ENCODE measurements around the gene MYO1D. TPM values are rescaled to one million over a fixed set of nuclear protein-coding genes. Genes with fewer than 3 reads are reported as not detected.

The MYO1D gene
- total RNA-seq (2016; rRNA removed; fragmentation: Illumina TruSeq; extraction: Trizol) (13.2 and 15.4 TPM in 2 replicates), polyA plus RNA-seq (2011; rRNA removed) (17.3 and 19.7 TPM in 2 replicates), polyA minus RNA-seq (2011; rRNA and poly(A)+ RNA removed; ENCODE audit: low replicate concordance) (1.8 and 19.9 TPM in 2 replicates), Bru-seq, nascent RNA (percentile 58 among the genes with signal in this experiment), BruChase-seq, experiment 1, labeled RNA remaining after a 6-hour chase (percentile 56 among the genes with signal in this experiment), BruChase-seq, experiment 2, labeled RNA remaining after a 2-hour chase (percentile 56 among the genes with signal in this experiment)
- 3.0 and 3.6 TPM in 2 replicates for total RNA-seq (2016; cell fraction: cytosol; rRNA removed; fragmentation: Illumina TruSeq; extraction: Trizol; ENCODE audit: low read depth)
- total RNA-seq (2016; cell fraction: insoluble cytoplasmic fraction; rRNA removed; fragmentation: Illumina TruSeq; extraction: Trizol): 12.4 and 13.8 TPM in 2 replicates
- 5.7 and 6.1 TPM in 2 replicates for total RNA-seq (2016; cell fraction: membrane; rRNA removed; fragmentation: Illumina TruSeq; extraction: Trizol)
- total RNA-seq (2016; cell fraction: nucleus; rRNA removed; fragmentation: Illumina TruSeq; extraction: Trizol): 14.8 and 18.3 TPM in 2 replicates
- polyA plus RNA-seq (2011; cell fraction: cytosol; rRNA removed): 15.1 and 24.7 TPM in 2 replicates
- 8.8 and 9.9 TPM in 2 replicates for polyA plus RNA-seq (2011; cell fraction: nucleus; rRNA removed)
- polyA plus RNA-seq (2012): 21.0 and 26.3 TPM in 2 replicates
- 0.91 and 1.2 TPM in 2 replicates for polyA plus RNA-seq (2016; cell fraction: cytosol; fragmentation: Illumina TruSeq; extraction: Trizol; ENCODE audit: low read depth)
- 11.4 and 15.7 TPM in 2 replicates for polyA plus RNA-seq (2016; cell fraction: insoluble cytoplasmic fraction; fragmentation: Illumina TruSeq; extraction: Trizol; ENCODE audit: low read depth)
- 2.9 and 3.4 TPM in 2 replicates for polyA plus RNA-seq (2016; cell fraction: membrane; fragmentation: Illumina TruSeq; extraction: Trizol; ENCODE audit: low read depth)
- polyA plus RNA-seq (2016; cell fraction: nucleus; fragmentation: Illumina TruSeq; extraction: Trizol; ENCODE audit: insufficient read depth, low read depth): 8.9 and 12.3 TPM in 2 replicates
- 24.6 and 25.3 TPM in 2 replicates for polyA minus RNA-seq (2011; cell fraction: cytosol; rRNA and poly(A)+ RNA removed)
- 44.4 and 61.9 TPM in 2 replicates for polyA minus RNA-seq (2011; cell fraction: nucleus; rRNA and poly(A)+ RNA removed)
- long read RNA-seq, experiment 1, partial matches to known transcripts: 0 of 11 reads
- long read RNA-seq, experiment 1, other reads (novel, unspliced or antisense): 9 of 11 reads
- long read RNA-seq, experiment 2, full-length matches to known transcripts: 9 of 59 reads
- long read RNA-seq, experiment 2, partial matches to known transcripts: 12 of 59 reads
- long read RNA-seq, experiment 2, other reads (novel, unspliced or antisense): 38 of 59 reads

- Histone ChIP-seq H3K79me2 (ENCODE audit: insufficient read depth, low read length) (peaks cover 7% of the 10 kb centered on the region), H3K4me1 (ENCODE audit: insufficient read depth, low read length) (peaks cover 52% of the 10 kb centered on the region), H3K27ac (ENCODE audit: extremely low read length, insufficient read depth, low read length) (peak within 1 kb of the TSS; percentile 63), H4K20me1 (ENCODE audit: insufficient read depth, low read length) (no peaks in the 10 kb centered on the region), H3K27me3 (ENCODE audit: control insufficient read depth in 1 of 2, insufficient read depth in 2 of 2, low read length in 2 of 2) (no peaks in the 10 kb centered on the region), H3K9ac (ENCODE audit: insufficient read depth, low read depth, low read length) (peak within 1 kb of the TSS; percentile 67), H3K9me3 (ENCODE audit: low read length) (no peaks in the 10 kb centered on the region), H2AFZ (ENCODE audit: low read length) (peak within 1 kb of the TSS; percentile 100), H3K4me3 (replicated peaks in 1 of 3; ENCODE audit: insufficient read depth in 1 of 3, low read depth in 2 of 3, low read length in 3 of 3) (peak within 1 kb of the TSS; percentile 78 to 92 (median 87)), H3K4me2 (ENCODE audit: low read depth, low read length) (peak within 1 kb of the TSS; percentile 98), H3K36me3 (replicated peaks in 1 of 2; ENCODE audit: control insufficient read depth in 1 of 2, insufficient read depth in 2 of 2, low read length in 2 of 2) (no peaks in the 10 kb centered on the region)
- in situ Hi-C loops (cut with HindIII; ENCODE audit: extremely low pct_ligation_motif_present, low pct_unique_long_range_greater_than_20kb): loop anchor here (5.0 kb wide), 1 partner anchor 94 kb away; no protein-coding TSS in a partner anchor
- FAIRE-seq: no peak
- peak; percentile 87 for ATAC-seq
- BruUV-seq (replicated peaks): no TSS peak
- CTCF ChIA-PET (ENCODE audit: low intra/inter-chr PET ratio, low total read pairs): interaction anchor here (1.4 to 4.0 kb wide), 3 partner anchors 33 to 92 kb away, joined by 5 to 55 read pairs (median 7); no protein-coding TSS in a partner anchor
- peak; percentile 45 for DNase-seq (ENCODE audit: low spot score)
- POLR2A ChIA-PET: interaction anchor here (1.2 to 1.3 kb wide), 3 partner anchors 49 to 82 kb away, joined by 3 to 4 read pairs (median 4); no protein-coding TSS in a partner anchor
- WGBS (ENCODE audit: low lambda C conversion rate): 0% methylated on average over 1 of the region's 101 CpGs
- intact Hi-C loops (cut with micrococcal nuclease; ENCODE audit: unreplicated experiment): loop anchor here (1.0 to 2.0 kb wide), 3 partner anchors 34 to 93 kb away; no protein-coding TSS in a partner anchor
- TF ChIP-seq KMT2B (CRISPR knock-in tag; IDR thresholded peaks at IDR 0.05) (peak; percentile 27), ZNF30 (CRISPR knock-in tag; IDR thresholded peaks at IDR 0.05) (no peak), ZFX (CRISPR knock-in tag; IDR thresholded peaks at IDR 0.05; ENCODE audit: low read depth) (peak; percentile 33; the same call in 1 of the 2 replicates), YY1 (IDR thresholded peaks at IDR 0.05; ENCODE audit: insufficient read depth, insufficient replicate concordance, low read depth, low read length) (peak; percentile 41), ZNF572 (CRISPR knock-in tag; IDR thresholded peaks at IDR 0.05) (no peak), ZBTB7A (CRISPR knock-in tag; IDR thresholded peaks at IDR 0.05) (peak; percentile 51; the same call in 1 of the 2 replicates), ZGPAT (CRISPR knock-in tag; IDR thresholded peaks at IDR 0.05) (peak; percentile 44; the same call in 1 of the 2 replicates), TARDBP (CRISPR knock-in tag; IDR thresholded peaks at IDR 0.05) (peak; percentile 38; the same call in 1 of the 2 replicates), TBX2 (CRISPR knock-in tag; IDR thresholded peaks at IDR 0.05; ENCODE audit: borderline replicate concordance) (peak; percentile 70), ZNF556 (CRISPR knock-in tag; IDR thresholded peaks at IDR 0.05; ENCODE audit: borderline replicate concordance) (peak; percentile 63; the same call in 1 of the 2 replicates), LCORL (IDR thresholded peaks at IDR 0.05) (no peak), LCORL (CRISPR knock-in tag; IDR thresholded peaks at IDR 0.05) (peak; percentile 51; the same call in 1 of the 2 replicates), ZNF558 (CRISPR knock-in tag; IDR thresholded peaks at IDR 0.05; ENCODE audit: borderline replicate concordance) (peak; percentile 26; the same call in 1 of the 2 replicates)
Observed at GRCh38 chr17:32876417-32877163, at the start of gene MYO1D. Gene MYO1D (minus strand): TSS chr17:32877124. CDS start chr17:32876872, 252 bp downstream.

All from HepG2 (cell line).